Endothelial cell of umbilical vein (primary cell): ENCODE results near the gene ST6GALNAC3. TPM values are rescaled to one million over a fixed set of nuclear protein-coding genes. Genes with fewer than 3 reads are reported as not detected.

ENCODE experiments used
- BruUV-seq: library from RNA; stranded (reverse); fragments of 400-500 nt; replicated peaks from 2 replicates; lab custom pipeline; 2021; lab: Mats Ljungman, UMichigan
- CTCF ChIA-PET: fragments of 300-600, 350-600 bp; sonication (Branson Sonifier 250); formaldehyde crosslinking; loops from one replicate; lab custom pipeline; 2021; ENCODE audit warnings: antibody characterized with exemption, inconsistent platforms; lab: Charles Lee
- POLR2A ChIA-PET: fragments of 300-600, 350-600 bp; sonication (Branson Sonifier 250); formaldehyde crosslinking; loops from one replicate; lab custom pipeline; 2021; ENCODE audit warnings: antibody characterized with exemption, inconsistent platforms; lab: Charles Lee
- DNase-seq: peaks from one replicate; pipeline ENCODE4 v3.0.0-alpha.2; 2011; ENCODE audit warnings: low read depth, low spot score
- FAIRE-seq: peaks from 2 replicates; lab custom pipeline; 2011; peaks lifted over from hg19 to GRCh38; lab: Jason Lieb, UNC
- H2AFZ ChIP-seq: 2 replicates; pipeline ENCODE4 v1.6.0; 2012; ENCODE audit warnings: low read depth, low read length, control low read depth, inconsistent platforms
- H3K27ac ChIP-seq: 2 replicates; pipeline ENCODE4 v1.5.1; 2011; ENCODE audit warnings: low read depth, mild to moderate bottlenecking, control low read depth, low read length, moderate library complexity; ENCODE audit not compliant: insufficient read depth
- H3K27me3 ChIP-seq, 2 experiments: 2 replicates each; pipeline versions ENCODE4 v1.6.0 to v1.6.1; 2011; ENCODE audit warnings: low read length in 2 of 2, mixed read lengths in 1 of 2; ENCODE audit not compliant: control insufficient read depth in 2 of 2, insufficient read depth in 2 of 2
- H3K36me3 ChIP-seq, 2 experiments: 2 replicates in 1 of 2; 3 replicates in 1 of 2; pipeline ENCODE4 v1.5.1; 2011; ENCODE audit warnings: low read length in 2 of 2, mild to moderate bottlenecking in 1 of 2, moderate library complexity in 1 of 2; ENCODE audit not compliant: control insufficient read depth in 2 of 2, insufficient read depth in 2 of 2; ENCODE audit errors: extremely low read depth in 1 of 2
- H3K4me1 ChIP-seq: 3 replicates; pipeline ENCODE4 v1.5.1; 2011; ENCODE audit warnings: mild to moderate bottlenecking, low read length; ENCODE audit not compliant: control insufficient read depth, insufficient read depth; ENCODE audit errors: extremely low read depth
- H3K4me2 ChIP-seq: 2 replicates; pipeline ENCODE4 v1.6.1; 2011; ENCODE audit warnings: low read length, control low read depth, mixed read lengths; ENCODE audit not compliant: insufficient read depth
- H3K4me3 ChIP-seq, 3 experiments: fragments of 200-600 bp in 1 of 3; sonication (generic), shearing (Covaris generic) in 1 of 3; replicated peaks in 1 of 3; 2 replicates each; pipeline ENCODE4 v1.5.1; 2011 to 2016; ENCODE audit warnings: control low read depth in 3 of 3, low read length in 3 of 3, mild to moderate bottlenecking in 2 of 3, inconsistent platforms in 1 of 3, low read depth in 1 of 3, moderate library complexity in 1 of 3; ENCODE audit not compliant: insufficient read depth in 1 of 3
- H3K79me2 ChIP-seq: 2 replicates; pipeline ENCODE4 v1.6.0; 2012; ENCODE audit warnings: low read length, inconsistent platforms; ENCODE audit not compliant: control insufficient read depth, insufficient read depth
- H3K9ac ChIP-seq: replicated peaks from 2 replicates; pipeline ENCODE3; 2011; ENCODE audit warnings: low read length, control low read depth; ENCODE audit not compliant: insufficient read depth; ENCODE audit errors: extremely low read depth
- H3K9me1 ChIP-seq: replicated peaks from 3 replicates; pipeline ENCODE4 v1.6.0; 2011; ENCODE audit warnings: mild to moderate bottlenecking, low read length; ENCODE audit not compliant: control insufficient read depth, insufficient read depth; ENCODE audit errors: extremely low read depth
- H3K9me3 ChIP-seq: replicated peaks from 2 replicates; pipeline ENCODE4 v1.5.1; 2012; ENCODE audit warnings: low read length, inconsistent platforms; ENCODE audit not compliant: control insufficient read depth, insufficient read depth
- H4K20me1 ChIP-seq: replicated peaks from 2 replicates; pipeline ENCODE3; 2011; ENCODE audit warnings: mild to moderate bottlenecking, low read length; ENCODE audit not compliant: control insufficient read depth, insufficient read depth; ENCODE audit errors: extremely low read depth
- CTCF ChIP-seq, 2 donors: IDR thresholded peaks; 1 replicate in 1 of 2; 2 replicates in 1 of 2; pipeline ENCODE4 v1.5.1; 2011; ENCODE audit warnings: low read length in 2 of 2, mild to moderate bottlenecking in 2 of 2, moderate library complexity in 2 of 2, control low read depth in 1 of 2, inconsistent platforms in 1 of 2, low read depth in 1 of 2; ENCODE audit not compliant: insufficient read depth in 1 of 2; ENCODE audit errors: extremely low read depth in 1 of 2
- EZH2 ChIP-seq: IDR thresholded peaks from 2 replicates; pipeline ENCODE4 v1.6.1; 2012; ENCODE audit warnings: borderline replicate concordance, low read depth, mild to moderate bottlenecking, moderate library complexity, low read length, inconsistent platforms; ENCODE audit not compliant: severe bottlenecking
- FOS ChIP-seq: IDR thresholded peaks from 2 replicates; pipeline ENCODE4 v1.6.1; 2011; ENCODE audit warnings: mild to moderate bottlenecking, low read length, moderate library complexity, borderline replicate concordance; ENCODE audit not compliant: insufficient read depth
- GATA2 ChIP-seq: IDR thresholded peaks from 2 replicates; pipeline ENCODE4 v1.7.0; 2011; ENCODE audit warnings: low read depth, mild to moderate bottlenecking, moderate library complexity, mixed read lengths, low read length; ENCODE audit not compliant: insufficient read length, insufficient read depth
- JUN ChIP-seq: IDR thresholded peaks from 2 replicates; pipeline ENCODE4 v1.6.1; 2011; ENCODE audit warnings: borderline replicate concordance, low read depth; ENCODE audit not compliant: insufficient read length, insufficient read depth
- MYC ChIP-seq: IDR thresholded peaks from one replicate; pipeline ENCODE4 v1.6.1; 2011; ENCODE audit warnings: mild to moderate bottlenecking, low read depth, low read length
- POLR2A ChIP-seq: IDR thresholded peaks from 2 replicates; pipeline ENCODE4 v1.6.1; 2012; ENCODE audit warnings: low read depth, mild to moderate bottlenecking, control low read depth, low read length
- POLR2AphosphoS5 ChIP-seq: IDR thresholded peaks from 2 replicates; pipeline ENCODE4 v1.6.1; 2012; ENCODE audit warnings: low read depth, mild to moderate bottlenecking, control low read depth, low read length, moderate library complexity; ENCODE audit not compliant: insufficient read depth
- dilution Hi-C: fragments of 300-500 bp; cut with MboI; formaldehyde crosslinking; loops from one replicate; pipeline ENCODE4 v1.15.0; 2019; ENCODE audit warnings: low sequenced_read_pairs; ENCODE audit not compliant: extremely low pct_ligation_motif_present
- intact Hi-C: fragments of 100-400 bp; cut with micrococcal nuclease; formaldehyde crosslinking; loops from one replicate; pipeline ENCODE4 v1.10.0; 2022
- polyA plus RNA-seq, 4 experiments: library from polyadenylated mRNA; depleted of rRNA in 3 of 4; stranded (reverse) in 3 of 4; unstranded in 1 of 4; fragments of >200 nt; gene quantifications; 2 replicates each; pipeline versions ENCODE4 v1.2.1 to v1.2.3, GENCODE V29; 2011 to 2012; ENCODE audit warnings: missing spikeins in 1 of 4
- total RNA-seq: library from RNA; stranded (reverse); gene quantifications from 2 replicates; pipeline ENCODE4 v1.2.3, GENCODE V29; 2021
- TF ChIP-seq, protein P1 (sequence below): IDR thresholded peaks from 2 replicates; pipeline ENCODE4 v1.6.1; 2011; ENCODE audit not compliant: insufficient read depth, insufficient read length

The ST6GALNAC3 gene
- total and polyA plus RNA-seq, 2 donors (not counting 3 experiments of a cell fraction or from before 2014, with no cell fraction given): 7.6 to 48.3 TPM

DNA sequence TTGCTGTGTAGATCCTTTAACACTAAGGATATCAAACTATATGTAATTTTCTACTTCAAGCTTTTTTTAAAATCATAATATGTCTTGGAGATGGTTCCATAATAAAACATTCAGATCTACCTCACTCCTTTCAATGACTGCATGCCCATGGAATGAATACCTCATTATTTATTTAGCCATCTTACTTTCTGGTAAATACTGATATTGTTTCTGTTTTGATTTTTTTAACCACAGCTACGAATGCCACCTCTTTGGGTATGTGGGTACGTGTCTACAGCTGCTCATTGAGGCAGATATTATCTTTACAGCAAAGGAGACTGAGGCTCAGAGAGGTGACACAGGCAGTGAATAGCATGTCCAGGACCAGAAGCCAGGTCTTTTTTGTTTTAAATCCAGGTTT is 215.7 kb downstream of the ST6GALNAC3 start:
- ChIA-PET POLR2A (no interaction called here), CTCF (interaction anchor here (1.1 kb wide), 1 partner anchor 136 kb away, joined by 4 read pairs; no protein-coding TSS in a partner anchor)
- Histone ChIP-seq H3K9me1 (no peaks in the 10 kb centered on the region), H3K27ac (no peak overlapping the region), H3K79me2 (no peaks in the 10 kb centered on the region), H3K4me1 (no peaks in the 10 kb centered on the region), H4K20me1 (no peaks in the 10 kb centered on the region), H3K4me2 (no peak overlapping the region), H3K36me3 (no peaks in the 10 kb centered on the region), H3K27me3 (no peaks in the 10 kb centered on the region), H3K9me3 (no peaks in the 10 kb centered on the region), H3K4me3 (no peak overlapping the region), H3K9ac (no peak overlapping the region), H2AFZ (no peak overlapping the region)
- dilution Hi-C loops (no loop called here), intact Hi-C loops (no loop called here)
- no peak for DNase-seq
- no TSS peak for BruUV-seq
- no peak for TF ChIP-seq POLR2A
- TF ChIP-seq FOS: no peak
- no peak for TF ChIP-seq JUN
- no peak for TF ChIP-seq GATA2
- TF ChIP-seq, protein P1, sequence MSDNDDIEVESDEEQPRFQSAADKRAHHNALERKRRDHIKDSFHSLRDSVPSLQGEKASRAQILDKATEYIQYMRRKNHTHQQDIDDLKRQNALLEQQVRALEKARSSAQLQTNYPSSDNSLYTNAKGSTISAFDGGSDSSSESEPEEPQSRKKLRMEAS: no peak
- TF ChIP-seq MYC: no peak
- no peak for TF ChIP-seq CTCF (IDR thresholded peaks at IDR 0.05; ENCODE audit: extremely low read depth in 1 of 2, insufficient read depth in 1 of 2, low read depth in 1 of 2, low read length in 2 of 2)
- TF ChIP-seq POLR2AphosphoS5: no peak
- no peak for TF ChIP-seq EZH2
- FAIRE-seq: no peak
